ENCODE results near the gene LIMK1. TPM values are rescaled to one million over a fixed set of nuclear protein-coding genes. Genes with fewer than 3 reads are reported as not detected.
A peak's percentile ranks its signal among the peaks of the same experiment; 100 is the strongest.

LIMK1 gene
- total and polyA plus RNA-seq, 2 of the 13 experiments (the other 11 are each of a cell fraction or from before 2014, with no cell fraction given), result 8.9 to 18.8 TPM

- TF ChIP-seq ZFP36 (IDR thresholded peaks at IDR 0.05; ENCODE audit: borderline replicate concordance, low read depth, low read length, partially characterized antibody) (no peak), ZSCAN5A (CRISPR knock-in tag; IDR thresholded peaks at IDR 0.05; ENCODE audit: borderline replicate concordance) (no peak), NR2F6 (IDR thresholded peaks at IDR 0.05) (no peak), NR2F6 (CRISPR knock-in tag; IDR thresholded peaks at IDR 0.05) (no peak), ZNF816 (CRISPR knock-in tag; IDR thresholded peaks at IDR 0.05; ENCODE audit: borderline replicate concordance) (no peak), ZNF7 (CRISPR knock-in tag; IDR thresholded peaks at IDR 0.05) (no peak), ZNF800 (CRISPR knock-in tag; IDR thresholded peaks at IDR 0.05) (no peak), PATZ1 (CRISPR knock-in tag; IDR thresholded peaks at IDR 0.05) (0 out of 2 replicates have a peak, but pooled peaks have one; percentile 42), GTF3A (CRISPR knock-in tag; conservative IDR thresholded peaks at IDR 0.05) (no peak), TRAFD1 (CRISPR knock-in tag; IDR thresholded peaks at IDR 0.05; ENCODE audit: borderline replicate concordance) (no peak), DMTF1 (CRISPR knock-in tag; IDR thresholded peaks at IDR 0.05) (no peak), ZNF687 (CRISPR knock-in tag; IDR thresholded peaks at IDR 0.05) (peak; percentile 24; the same call in 1 of the 2 replicates), ZNF138 (CRISPR knock-in tag; IDR thresholded peaks at IDR 0.05; ENCODE audit: low read depth) (no peak), ZNF335 (CRISPR knock-in tag; IDR thresholded peaks at IDR 0.05) (no peak), NFE2L2 (IDR thresholded peaks at IDR 0.05; ENCODE audit: low read length) (no peak)
These were observed 31.8 kb upstream of the LIMK1 start (continued) for GRCh38 chr7:74051629-74052410.

Data from HepG2 (cell line).